OCI-LY7 (cell line): Measurements from ENCODE around the gene RASAL2.

Source experiments
- CTCF ChIP-seq: fragments of 200-600 bp; sonication (generic); conservative IDR thresholded peaks from 2 replicates; pipeline ENCODE4 v1.5.1; 2014; ENCODE audit warnings: mild to moderate bottlenecking, antibody characterized with exemption, low read length, moderate library complexity, mixed read lengths
- EZH2phosphoT487 ChIP-seq: fragments of 200-600 bp; sonication (generic); IDR thresholded peaks from 2 replicates; pipeline ENCODE4 v1.6.1; 2018; ENCODE audit warnings: low read depth, borderline replicate concordance, mild to moderate bottlenecking, mixed run types, antibody characterized with exemption, low read length, moderate library complexity, mixed read lengths

- TF ChIP-seq CTCF (no peak), EZH2phosphoT487 (no peak)
Observed at GRCh38 chr1:178502330-178502714, 408.4 kb downstream of the RASAL2 start.
